ENCODE data around the gene GNB1L.

Gene GNB1L

GRCh38 chr22:19864538-19865106 lies 9.9 kb upstream of the GNB1L start:
- no peak for DNase-seq (ENCODE audit: low read depth in 2 of 2, low spot score in 1 of 2)

DNA sequence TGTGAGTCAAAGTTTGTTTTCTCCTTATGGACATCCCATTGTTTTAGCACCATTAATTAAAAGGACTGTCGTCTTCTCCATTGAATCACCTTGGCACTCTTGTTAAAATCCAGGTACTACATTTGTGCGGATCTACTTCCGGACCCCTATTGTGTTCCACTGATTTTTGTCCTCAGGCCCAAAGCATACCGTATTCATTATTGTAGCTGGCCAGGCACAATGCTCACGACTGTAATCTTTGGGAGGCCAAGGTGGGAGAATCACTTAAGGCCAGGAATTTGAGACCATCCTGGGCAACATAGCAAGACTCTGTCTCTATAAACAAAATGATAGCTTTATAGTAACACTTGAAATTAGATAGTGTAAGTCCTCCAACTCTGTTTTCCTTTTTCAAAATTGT lies 8.9 kb upstream of the GNB1L start:
- no peak for DNase-seq (ENCODE audit: low read depth in 2 of 2, low spot score in 1 of 2)

- DNase-seq (ENCODE audit: low read depth in 2 of 2, low spot score in 1 of 2) = no peak
Observed at GRCh38 chr22:19862619-19863246, 8.1 kb upstream of the GNB1L start.

DNA sequence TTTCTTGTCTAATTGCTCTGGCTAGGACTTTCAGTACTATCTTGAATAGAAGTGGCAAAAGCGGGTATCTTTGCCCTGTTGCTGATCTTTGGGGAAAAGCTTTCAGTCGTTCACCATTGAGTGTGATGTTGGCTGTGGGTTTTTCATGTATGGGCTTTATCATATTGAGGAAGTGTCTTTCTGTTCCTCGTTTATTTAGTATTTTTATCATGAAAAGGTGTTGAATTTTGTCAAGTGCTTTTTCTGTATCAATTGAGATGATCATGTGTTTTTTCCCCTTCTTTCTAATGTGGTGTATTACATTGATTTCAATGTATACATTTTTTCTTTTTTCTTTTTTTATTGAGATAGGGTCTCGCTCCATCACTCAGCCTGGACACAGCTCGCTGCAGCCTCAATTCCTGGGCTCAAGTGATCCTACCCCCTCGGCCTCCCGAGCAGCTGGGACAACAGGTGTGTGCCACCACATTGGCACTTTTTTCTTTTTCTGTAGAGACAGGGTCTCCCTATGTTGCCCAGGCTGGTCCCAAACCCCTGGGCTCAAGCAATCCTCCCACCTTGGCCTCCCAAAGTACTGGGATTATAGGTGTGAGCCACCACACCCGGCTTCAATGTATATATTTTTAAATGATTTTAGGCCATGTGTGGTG lies 5.3 kb upstream of the GNB1L start:
- no peak for DNase-seq (ENCODE audit: low read depth in 2 of 2, low spot score in 1 of 2)

DNA sequence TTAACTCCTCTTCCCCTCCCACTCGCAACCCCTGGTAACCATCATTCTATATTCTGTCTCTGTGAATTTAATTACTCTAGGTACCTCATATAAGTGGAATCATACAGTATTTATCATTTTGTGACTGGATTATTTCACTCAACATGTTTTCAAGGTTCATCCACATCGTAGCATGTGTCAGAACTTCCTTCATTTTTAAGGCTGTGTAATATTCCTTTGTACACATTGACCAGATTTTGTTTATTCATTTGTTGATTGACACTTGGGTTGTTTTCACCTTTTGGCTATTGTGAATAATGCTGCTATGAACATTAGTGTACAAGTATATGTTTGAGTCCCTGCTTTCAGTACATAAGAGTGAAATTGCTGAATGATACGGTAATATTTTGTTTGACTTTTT lies 2.7 kb upstream of the GNB1L start:
- DNase-seq (ENCODE audit: low read depth in 2 of 2, low spot score in 1 of 2) = no peak

GRCh38 chr22:19855504-19856409 lies 1.1 kb upstream of the GNB1L start:
- DNase-seq (ENCODE audit: low read depth in 2 of 2, low spot score in 1 of 2) = peak in 1 of 2 donors; percentile 26

DNA sequence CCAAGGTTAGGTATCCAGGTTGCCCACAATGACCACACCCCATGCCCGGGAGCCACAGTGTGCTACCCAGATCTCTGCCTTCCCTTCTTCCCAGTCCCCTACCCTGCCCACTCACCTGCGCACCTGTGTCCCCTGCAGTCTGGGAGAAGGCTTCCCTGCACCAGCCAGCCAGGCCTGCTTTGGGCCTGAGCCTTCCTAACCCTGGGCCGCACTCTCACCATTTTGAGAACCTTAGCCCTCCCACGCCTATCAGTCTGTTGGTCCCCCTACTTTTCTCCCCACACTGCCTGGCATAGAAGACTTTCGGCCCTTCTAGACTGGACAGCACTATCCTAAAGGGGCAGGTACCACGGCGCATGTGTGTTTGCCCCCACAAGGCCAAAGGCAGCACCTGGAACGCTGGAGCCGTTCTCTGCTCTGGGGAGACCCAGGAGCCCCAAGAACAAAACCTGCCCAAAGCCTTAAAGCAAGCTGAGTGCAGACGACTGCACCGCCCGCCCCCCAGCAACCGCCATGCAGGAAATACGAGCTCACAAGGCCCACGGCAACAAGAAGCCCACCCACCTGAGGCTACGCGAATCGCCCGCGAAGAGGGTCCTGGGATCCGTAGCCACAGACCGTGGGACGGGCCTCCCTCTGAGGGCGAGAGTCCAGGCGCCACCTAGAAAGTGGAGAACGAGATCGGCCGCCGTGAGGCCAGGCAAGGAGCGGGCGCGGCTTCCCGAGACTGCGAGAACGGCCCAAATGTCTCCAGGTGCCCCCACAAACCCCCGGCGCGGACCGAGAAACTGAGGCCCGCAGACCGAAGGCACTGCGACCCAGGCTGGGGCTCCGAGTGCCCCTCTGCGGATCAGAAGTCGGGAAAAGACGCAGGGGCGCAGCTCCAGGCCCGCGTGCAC lies 546 bp downstream of the GNB1L start:
- DNase-seq (ENCODE audit: low read depth in 2 of 2, low spot score in 1 of 2) = no peak

DNA sequence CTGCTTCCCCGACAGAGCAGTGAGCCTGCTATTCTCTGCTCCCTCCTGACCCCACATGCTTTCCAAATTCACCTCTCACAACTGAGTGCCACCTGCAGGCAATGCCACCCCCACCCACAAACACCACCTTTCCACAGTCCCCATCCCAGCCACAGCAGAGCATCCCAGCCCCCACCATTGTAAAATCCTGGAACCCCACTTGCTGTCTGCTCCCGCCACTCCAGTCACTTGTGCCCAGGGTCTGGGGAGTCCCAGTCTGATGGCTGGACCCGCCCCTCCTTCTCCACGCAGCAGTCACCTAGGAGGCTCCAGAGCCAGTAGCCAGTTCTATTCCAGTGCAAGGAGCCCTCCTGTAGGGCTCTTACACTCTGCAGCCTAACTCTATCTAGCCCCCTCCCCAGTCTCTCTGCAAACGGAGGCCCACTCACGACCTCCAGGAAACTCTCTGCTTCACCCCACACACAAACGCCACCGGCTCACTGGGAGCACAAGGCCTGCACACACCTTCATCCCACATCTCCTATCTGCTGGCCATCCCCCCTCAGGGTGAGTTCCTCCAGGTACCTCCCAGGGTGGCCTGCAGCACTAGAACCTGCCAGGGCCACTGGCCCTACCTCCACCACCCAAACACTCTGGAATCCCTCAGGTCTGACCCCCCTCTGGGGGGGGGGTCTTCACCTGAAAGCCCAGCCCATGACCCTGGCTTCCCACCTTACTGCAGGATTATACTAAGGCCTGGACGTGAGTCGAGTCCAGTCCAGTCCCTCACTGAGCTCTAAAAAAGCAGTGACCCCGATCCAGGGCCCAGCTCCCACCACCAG lies 1.4 kb downstream of the GNB1L start:
- no peak for DNase-seq (ENCODE audit: low read depth in 2 of 2, low spot score in 1 of 2)

GRCh38 chr22:19852177-19852781 lies 2.4 kb downstream of the GNB1L start:
- DNase-seq (ENCODE audit: low read depth in 2 of 2, low spot score in 1 of 2) = no peak

GRCh38 chr22:19851291-19852176 lies 3.1 kb downstream of the GNB1L start:
- DNase-seq (ENCODE audit: low read depth in 2 of 2, low spot score in 1 of 2) = no peak

DNA sequence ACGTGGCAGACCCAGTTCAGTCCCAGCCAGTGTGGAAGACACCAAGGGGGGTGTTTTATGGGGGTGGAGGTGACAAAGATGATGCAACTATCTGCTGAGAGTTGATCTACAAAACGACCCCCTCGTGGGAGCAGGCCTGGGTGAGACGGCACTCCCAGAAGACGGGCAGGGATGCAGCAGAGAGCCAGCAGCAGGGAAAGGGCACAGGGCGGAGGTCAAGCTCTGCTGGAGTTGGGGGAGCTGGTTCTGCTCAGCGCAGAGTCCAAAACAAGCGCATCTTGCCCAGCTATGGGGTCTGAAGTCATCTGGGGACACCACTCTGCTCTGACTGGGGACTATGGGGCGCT lies 3.9 kb downstream of the GNB1L start:
- no peak for DNase-seq (ENCODE audit: low read depth in 2 of 2, low spot score in 1 of 2)

GRCh38 chr22:19849835-19850762 lies 4.6 kb downstream of the GNB1L start:
- DNase-seq (ENCODE audit: low read depth in 2 of 2, low spot score in 1 of 2) = no peak

DNA sequence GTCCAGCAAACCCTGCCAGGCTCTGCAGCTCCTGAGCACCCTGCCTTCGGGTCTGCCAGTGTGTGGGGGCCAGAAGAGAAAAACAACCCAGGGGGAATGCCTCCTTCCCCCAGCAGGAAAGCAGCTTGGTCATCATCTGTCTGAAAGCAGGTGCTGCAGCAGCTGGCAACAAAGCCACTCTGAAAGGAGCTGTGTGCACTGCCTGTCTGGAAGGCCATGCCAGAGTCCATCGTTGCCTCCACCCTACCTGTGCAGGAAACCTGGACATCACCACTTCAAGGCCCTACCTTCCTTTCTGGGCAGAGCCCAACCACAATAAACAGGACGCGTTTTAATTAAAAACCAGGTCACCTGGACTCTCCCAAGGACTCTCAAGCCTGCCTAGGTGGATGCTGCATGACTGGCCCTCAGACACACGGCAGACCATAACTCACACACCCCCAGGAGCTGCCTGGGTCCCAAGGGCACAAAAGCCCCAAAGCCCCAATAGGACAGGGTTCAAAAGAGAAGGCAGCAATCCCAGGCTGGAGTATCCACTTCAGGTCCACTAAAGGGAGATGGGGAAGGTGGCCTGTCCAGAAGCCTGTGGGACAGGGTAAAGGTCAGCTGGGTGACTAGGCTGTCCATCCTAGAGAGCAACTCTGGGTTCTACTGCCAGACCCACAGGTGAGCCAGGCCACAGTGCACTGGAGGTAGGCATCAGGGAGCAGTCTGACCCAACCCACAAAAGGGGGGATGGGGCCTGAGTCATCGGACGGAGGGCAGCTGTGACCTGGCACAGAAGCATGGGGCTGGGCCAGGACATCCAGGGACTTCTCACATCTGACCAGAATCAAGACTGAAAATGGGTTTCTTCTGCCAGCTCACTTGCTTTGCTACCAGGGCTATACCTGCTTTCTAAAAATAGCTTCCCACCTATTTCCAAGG lies 6.1 kb downstream of the GNB1L start:
- no peak for DNase-seq (ENCODE audit: low read depth in 2 of 2, low spot score in 1 of 2)

DNA sequence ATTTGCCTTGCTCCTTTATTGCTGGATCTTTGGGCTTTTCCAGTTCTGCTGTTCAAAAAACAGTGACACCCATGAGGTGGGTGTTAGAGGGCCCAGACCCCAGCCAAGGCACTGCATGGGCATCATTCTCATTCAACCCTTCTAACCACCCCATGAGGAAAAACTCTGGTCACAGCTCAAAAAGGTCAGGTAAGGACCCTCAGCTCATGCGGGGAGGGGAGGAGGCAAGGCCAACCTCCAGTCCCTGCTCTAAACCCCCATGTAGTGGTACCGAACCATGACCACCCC lies 7.4 kb downstream of the GNB1L start:
- no peak for DNase-seq (ENCODE audit: low read depth in 2 of 2, low spot score in 1 of 2)

DNA sequence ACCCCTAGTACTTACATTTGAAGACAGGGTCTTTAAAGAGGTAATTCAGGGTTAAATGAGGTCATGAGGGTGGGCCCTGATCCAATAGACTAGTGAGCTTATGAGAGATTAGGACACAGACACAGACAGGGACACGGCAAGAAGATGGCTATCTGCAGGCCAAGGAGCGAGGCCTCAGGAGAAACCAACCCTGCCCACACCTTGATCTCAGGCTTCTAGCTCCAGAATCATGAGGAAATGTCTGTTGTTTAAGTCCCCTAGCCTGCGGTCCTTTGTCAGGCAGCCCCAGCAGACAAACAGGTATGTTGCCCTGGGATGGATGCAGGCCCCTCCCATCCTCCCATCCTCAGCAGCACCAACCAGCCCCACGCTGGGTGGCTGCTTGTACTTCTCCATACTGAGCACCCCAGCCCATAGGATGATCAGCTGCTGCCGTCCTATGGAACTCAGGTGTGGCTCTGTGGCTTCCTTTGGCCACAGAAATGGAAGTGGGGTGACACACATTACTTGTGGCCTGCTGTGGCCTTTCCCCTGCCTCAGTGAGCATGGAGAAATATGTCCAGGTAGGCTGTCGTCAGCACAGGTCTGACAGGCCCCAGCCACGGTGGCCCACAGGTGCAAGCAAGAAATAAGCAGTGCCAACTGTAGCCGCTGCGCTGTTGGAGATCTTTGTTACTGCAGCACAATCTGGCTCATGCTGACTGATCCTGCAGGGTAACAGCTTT lies 7.9 kb downstream of the GNB1L start:
- DNase-seq (ENCODE audit: low read depth in 2 of 2, low spot score in 1 of 2) = no peak

All from stimulated activated CD8-positive, alpha-beta memory T cell treated with anti-CD3 and anti-CD28 coated beads, Interleukin-4, amount 100 ng/mL, for 1 hour (primary cell).